GM19238 (cell line): Measurements from ENCODE around the gene GBE1.

Experiments used
- DNase-seq: peaks from one replicate; pipeline ENCODE4 v3.0.0; 2011; ENCODE audit warnings: low spot score; ENCODE audit not compliant: insufficient read length

Gene GBE1

DNA sequence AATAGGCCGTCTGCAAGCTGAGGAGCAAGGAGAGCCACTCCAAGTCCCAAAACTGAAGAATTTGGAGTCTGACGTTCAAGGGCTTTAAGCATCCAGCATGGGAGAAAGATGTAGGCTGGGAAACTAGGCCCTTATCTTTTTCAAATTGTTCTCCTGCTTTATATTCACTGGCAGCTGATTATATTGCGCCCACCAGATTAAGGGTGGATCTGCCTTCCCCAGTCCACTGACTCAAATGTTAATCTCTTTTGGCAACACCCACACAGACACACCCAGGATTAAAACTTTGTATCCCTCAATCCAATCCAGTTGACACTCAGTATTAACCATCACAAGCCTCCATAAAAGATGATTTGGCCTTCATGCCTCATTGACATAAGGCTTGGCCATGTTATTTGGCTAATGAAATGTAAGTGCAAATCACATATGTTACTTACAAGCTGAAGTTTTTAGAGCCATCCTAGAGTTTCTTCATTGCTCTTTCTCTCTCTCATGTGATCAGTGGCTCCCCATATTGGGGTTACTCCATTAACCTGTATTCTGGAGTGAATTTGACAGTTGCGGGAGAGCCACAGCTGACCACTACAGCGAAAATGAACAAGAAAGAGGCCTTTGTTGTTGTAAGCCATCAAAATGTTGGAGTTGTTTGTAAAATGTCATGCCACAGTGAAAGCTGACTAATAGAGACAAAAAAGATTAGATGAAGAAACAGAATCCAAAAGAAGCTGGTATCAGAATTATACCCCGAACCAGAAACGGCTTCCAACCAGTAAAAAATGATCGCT, 61.7 kb downstream of the GBE1 start:
- DNase-seq, result no peak

DNA sequence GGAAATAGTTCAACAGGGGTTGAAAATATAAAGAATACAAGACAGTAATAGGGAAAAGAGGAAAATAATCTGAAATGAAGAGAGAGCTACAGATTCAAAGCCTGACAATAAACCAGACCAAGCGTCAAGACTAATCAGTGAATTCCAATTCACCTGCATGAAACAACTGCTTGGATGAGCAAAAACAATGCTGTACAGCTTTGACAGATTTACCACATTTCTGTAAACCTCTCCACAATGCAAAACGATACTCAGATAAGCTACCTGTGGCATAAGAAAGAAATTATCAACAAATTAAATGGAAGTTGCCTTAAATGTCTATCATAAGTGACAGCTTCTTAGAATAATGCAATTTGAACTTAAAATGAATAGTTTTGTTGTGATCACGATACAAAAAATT, 65.4 kb downstream of the GBE1 start:
- no peak for DNase-seq

DNA sequence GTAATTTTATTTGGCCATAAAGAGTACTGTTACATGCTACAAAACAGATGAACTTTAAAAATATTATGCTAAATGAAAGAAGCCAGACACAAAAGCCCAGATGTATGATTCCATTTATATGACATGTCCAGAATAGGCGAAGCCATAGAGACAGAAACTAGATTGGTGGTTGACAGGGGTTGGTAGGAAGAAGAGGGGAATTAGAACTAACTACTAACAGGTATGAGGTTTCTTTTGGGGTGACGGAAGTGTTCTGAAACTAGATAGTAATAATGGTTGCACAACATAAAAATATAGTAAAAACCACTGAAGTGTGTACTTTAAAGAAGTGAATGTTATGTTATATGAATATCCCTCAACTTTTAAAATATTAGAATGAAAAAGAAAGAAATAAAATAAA, 66.1 kb downstream of the GBE1 start:
- DNase-seq, result no peak

DNA sequence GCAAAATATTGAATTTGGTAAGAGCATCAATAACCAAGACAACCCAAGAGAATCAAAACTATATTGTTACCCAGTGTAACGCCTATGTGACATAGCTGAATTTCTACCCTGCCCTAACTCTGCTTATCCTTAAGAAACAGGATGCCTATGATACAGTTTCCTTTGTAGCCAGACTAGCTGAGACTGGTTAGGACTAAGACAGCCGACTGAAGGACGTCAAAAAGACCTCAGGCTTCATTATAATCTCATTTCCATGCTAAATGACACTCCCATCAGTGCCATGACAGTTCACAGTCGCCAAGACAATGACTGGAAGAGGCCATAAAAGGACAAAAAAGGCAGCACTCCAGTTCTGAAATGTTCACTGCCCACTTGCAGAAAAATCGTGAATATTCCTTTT, 66.8 kb downstream of the GBE1 start:
- DNase-seq, result no peak

DNA sequence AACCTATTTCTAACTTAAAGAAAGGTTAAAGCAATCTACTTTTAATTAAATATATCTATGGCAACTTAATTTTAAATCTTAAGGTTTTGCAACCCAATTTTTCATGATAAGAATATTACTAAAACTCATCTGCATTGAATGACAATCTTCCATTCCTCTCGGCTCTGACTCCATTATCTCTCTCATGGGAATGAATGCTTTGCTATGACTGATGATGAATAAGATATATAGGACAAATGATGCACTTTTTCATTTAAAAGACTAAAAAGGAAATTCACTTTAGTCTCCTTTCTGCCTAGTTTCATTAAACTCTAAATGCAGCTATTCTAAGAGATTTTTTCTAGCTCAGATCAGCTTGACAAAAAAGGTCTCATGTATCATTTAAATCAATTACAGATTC, 68.7 kb downstream of the GBE1 start:
- DNase-seq, result no peak

DNA sequence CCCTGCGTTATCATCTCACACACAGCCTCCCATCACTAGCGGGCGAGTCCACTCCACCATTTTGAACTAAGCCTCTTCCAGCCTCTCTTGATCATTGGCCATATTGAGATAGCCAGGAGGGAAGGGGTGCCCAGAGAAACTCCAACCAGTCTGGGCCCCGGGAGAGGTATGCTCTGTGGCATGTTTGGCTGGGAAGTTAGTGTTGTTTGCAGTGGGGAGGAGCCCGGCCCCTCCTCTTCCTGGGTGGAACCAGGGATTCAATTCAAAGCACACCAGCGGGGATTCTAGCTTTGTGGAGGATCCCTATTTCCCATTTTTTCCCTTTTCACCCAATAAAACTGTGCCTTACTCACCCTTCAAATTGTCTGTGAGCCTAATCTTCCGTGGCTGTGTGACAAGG, 71.8 kb downstream of the GBE1 start:
- no peak for DNase-seq

DNA sequence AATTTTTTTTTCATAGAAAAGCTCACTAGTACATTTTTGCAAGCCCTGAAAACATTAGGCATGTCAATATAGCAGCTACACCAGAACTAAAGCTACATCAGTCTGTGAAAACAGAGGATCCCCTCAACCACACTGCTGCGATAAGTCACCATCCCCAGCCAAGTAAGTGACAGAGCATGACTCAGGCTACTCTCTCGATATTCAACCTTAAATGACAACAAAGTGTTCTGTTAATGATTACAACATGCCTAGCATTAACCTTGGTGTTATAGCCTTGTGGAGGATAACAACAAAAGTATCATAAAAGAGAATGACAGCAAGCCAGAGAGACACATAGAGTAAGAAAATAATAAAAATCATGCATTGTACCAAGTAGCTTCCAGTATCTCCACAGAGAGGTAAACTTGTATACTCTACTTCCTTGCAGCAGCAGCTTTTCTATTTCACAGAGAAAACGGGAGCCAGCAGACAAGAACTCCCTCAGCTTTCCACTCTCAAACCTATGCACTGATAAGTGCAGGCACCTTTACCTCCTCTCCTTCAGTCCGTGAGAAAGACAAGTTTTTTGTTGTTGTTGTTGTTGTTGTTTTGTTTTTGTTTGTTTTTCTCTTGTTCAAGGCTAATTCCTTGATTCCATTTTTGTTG, 76.6 kb downstream of the GBE1 start:
- no peak for DNase-seq

DNA sequence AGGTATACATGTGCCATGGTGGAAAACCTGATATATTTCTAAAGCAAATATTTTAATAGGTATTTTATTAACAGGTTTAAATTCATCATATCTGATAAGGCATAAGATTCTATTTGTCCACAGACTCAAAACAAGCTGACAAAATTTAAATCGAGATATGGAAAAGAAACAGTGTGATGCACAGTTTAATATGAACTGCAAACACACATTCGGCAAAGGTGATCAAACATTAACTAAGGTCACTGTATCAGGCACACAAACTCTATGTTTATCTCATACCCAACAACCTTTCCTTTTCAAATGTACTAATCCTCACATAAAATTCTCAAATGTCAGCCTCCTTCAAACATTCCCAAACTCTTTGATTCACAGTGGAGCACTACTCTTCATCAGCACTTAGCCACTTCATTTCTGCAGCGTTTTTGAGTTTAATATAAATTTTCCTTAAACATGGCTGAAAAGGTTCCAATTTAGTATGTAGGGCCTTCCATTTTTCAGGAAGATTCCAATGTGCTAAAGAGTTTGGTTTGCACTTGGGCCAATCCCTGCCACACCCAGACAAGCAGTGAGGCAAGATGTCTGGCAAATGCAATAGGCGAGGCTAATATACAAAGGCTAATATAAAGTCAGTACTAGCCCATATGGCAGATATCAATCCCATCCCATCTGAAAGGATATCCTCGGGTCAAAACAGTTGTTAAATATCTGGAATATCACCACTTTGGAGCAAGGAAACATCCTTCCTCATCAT, 84.6 kb downstream of the GBE1 start:
- no peak for DNase-seq

DNA sequence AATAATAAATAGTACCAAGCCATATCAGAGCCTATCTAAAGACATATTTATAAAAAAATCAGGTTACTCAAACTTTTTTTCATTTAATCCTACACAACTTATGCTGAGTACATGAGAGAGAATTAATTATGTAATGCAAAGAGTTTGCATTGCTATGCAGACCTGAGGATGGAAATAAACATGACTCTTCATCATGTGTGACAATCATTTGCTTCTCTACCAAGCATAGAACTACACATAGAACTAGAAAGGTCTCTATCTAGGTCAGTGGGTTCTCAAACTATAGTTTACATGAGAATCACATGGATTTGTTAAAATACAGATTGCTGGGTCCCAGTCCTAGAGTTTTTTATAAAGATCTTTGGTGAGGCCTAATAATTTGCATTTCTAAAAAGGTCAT, 86.8 kb downstream of the GBE1 start:
- no peak for DNase-seq

DNA sequence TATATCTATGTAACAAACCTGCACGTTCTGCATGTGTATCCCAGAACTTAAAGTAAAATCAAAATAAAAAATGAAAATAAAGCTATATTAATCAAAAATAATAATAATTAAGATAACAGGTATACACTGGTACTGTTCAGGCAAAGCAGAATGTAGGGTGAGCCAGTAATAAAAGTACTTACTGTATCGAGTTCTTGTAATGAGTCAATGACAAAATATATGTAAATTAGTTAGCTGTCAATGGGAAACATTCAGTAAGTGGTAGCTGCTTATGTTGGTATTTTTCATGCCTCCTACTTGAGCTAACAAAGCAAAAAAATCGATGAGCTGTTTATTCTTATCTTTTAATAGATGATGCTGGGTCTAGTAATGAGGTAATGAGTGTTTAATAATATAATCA, 93.2 kb downstream of the GBE1 start:
- no peak for DNase-seq

DNA sequence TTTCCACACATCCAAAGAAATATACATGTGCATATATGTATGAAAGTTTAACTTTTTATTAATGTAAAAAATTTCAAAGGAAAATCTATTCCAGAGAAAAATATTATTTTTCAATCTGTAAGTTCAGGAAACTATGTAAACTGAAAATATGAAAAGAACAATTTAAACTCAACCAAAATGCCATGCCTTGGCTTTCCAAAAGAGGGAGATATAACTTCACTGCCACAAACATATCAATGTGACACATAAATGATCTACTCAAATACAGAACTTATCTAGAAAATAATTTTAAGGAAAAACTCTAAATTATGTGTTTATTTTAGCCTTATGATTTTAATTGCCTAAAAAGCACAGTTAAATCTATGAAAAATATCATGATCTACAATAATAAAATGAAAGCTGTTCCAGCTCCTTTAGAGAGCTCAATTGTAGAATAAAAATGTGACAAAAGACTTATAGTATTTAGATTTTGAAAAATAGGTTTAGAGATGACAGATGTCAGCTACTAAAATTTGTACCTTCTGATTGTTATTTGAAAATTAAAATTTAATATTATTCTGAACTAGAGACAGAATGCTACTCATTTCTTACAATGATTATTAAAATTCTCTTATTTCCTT, 94.8 kb downstream of the GBE1 start:
- DNase-seq, result no peak

DNA sequence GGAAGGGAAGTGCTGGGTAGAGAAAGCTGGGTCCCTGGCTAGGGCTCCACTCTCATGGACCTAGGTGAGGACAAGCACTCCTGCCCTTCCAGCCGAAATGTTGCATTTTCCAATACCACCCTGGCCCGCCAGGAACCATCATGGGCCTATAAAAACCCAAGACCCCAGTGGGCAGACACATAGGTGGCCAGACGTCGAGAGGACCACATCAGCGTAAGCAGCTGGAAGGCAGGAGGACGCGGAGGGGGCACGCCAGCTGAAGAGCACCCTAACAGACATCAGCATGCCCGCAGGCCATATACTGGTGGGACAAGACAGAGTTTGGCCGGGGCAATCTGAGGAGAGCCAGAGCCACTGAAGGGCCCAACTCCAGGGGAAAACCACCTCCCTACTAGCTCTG, 98.3 kb downstream of the GBE1 start:
- no peak for DNase-seq

DNA sequence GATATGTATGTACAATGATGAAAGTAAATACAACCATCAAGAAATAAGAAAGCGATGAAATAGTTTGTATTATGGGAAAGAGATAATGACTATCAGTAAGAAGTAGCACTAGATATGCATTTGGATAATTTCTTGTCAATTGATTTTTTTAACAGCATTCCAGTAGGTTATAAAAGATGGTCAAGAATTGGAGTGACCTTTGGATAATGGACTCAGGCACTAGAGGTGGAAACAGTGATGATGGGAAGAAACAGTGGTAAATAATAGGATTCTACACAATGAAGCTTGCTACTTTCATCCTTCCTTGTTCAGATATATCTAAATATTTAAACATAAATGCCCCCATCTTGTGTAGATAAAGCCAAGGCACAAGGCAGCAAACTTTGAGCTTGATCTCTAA, 101.4 kb downstream of the GBE1 start:
- no peak for DNase-seq

DNA sequence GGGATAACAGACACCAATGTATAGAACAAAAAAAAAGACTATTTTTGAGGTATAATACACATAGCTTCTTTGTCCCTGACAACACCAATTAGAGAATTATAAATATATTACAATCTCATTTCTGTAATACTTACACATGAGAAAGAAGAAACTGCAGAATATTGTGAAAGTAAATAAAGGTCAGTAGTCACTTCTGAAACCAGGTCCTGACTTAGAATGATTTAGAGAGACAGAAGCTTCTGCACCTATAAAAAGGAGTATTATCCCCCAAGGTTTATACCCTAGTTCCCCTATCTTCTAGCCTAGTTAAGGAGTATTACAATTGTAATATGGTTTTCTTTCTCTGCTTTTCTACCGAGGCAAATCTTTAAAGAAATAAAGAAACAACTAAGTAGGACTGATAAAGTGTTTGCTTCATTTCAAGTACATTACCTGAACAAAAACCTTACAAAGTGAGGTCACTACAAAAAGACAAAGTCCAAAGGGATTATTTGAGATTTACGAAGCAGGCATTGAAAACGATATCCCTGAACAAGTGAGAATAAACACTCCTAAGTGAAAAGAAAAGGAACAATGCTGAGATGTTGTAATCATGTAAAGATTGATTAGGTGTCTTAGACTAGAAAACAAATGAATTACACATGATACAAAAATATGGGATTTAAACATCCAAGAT, 103.0 kb downstream of the GBE1 start:
- no peak for DNase-seq

DNA sequence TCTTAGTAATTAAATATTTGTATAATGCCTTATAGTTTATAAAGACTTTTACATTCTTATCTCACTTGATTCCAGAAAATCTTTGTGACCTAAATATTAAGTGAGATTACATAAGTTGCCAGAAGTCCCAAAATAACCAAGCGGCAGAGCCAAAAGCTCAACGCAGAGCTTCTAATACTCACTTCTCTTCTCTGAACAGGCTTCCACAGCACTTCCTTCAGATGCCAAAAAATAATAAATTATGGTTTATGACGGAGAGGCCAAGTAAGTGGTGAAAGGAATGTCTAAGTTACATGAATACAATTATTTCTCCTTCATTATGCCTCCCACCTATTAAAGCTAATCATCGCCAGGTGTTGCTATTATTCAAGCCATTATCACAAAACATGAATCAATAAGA, 110.3 kb downstream of the GBE1 start:
- DNase-seq, result no peak

DNA sequence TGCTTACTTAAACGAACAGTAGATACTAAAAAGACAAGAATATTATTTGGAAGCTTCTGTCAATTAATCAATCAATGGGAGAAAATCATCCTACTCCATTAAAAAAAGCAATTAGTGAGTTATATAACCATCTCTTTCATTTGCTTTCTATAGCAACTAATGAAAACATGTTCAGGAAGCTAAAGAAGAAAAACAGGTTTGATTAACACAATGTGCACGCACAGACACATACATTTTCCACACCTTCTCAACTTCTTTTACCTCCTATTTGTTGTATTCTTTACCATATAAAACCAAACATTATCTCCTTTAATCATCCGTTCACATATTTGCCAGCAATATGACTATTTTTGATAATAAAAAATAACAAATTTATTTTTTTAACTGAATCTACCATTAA, 111.3 kb downstream of the GBE1 start:
- no peak for DNase-seq

DNA sequence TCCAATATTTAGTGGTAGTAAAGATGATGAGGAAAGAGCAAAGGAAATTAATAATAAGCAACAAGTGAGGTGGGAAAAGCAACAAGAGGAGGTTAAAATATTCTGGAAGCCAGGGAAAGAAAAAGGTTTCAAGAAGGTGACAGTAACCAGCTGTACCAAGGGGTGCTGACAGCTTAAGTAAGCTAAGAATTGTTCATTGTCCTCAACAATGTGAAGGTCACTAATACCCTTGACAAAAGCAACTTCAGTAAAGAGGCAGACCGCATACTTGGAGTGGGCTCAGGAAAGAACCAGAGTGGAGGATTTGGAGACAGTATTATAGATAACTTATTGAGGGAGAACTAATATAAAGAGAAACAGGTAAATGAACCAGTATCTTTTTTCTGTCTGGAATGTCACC, 116.2 kb downstream of the GBE1 start:
- DNase-seq, result no peak

DNA sequence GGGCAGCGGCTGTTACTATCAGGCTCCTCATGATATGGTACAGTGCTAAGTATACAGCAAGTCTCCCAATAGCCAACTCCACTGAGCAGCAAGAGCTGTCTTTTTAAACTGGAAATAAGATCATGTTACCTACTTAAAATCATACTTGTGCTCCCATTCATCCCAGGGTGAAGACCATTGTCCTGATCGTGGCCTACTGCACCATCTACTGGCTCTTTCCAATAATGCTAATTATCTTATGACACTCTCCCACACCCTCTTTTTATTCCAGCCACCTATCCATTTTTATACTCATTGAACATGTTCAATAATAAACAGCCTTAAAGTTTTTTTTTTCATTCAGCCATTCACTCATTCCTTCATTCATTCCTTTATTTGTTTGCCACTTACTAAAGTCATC, 117.7 kb downstream of the GBE1 start:
- no peak for DNase-seq

DNA sequence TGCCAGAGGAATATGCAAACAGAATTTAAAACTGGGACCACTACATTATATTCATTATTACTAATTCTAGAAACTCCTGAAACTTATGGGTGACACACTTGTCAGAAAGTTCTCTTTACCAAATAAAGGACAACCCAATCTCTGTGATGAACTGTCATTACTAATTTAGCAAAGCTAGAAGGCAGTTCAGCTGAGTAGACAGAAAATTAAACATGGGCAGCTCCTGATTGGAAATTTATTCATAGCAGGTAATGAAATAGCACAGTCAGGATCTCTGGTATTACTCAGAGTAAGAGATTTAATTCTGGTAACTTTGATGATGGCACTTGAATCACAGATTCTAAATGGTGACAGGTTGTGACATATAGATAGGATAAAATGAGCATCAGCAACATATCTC, 123.0 kb downstream of the GBE1 start:
- no peak for DNase-seq

DNA sequence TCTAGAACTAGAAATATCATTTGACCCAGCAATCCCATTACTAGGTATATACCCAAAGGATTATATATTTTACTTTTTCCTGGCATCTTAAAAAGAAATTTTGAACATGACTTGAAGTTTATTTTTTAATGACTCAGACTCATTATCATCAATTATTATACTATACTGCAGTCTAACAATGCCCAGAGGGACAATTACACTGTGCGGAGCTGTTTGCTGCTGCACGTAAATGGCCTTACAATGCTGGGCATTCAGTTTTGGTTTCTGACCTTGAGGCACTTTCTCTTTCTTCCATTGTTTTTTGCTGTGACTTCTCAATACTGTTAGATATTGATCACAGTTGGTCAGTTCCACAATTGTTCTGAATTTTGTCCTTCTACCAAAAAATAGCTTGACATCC, 128.8 kb downstream of the GBE1 start:
- no peak for DNase-seq

DNA sequence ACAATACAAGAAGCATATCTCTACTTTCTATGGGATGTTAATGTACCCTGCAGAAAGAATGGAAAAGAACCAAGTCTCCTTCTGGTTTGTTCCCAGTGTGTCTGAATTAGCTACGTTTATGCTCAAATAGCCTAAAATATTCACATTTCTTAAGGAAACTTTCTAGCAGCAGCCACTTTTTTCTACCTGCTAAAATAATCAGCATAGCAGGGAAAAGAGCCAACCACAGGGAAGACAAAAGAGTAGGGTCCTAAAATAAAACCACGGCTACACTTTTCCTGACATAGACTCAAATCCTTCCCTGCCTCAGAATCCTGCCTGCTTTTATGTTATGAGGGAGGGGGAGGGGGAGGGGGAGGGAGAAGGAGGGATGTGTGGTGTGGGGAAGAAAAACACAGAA, 136.7 kb downstream of the GBE1 start:
- no peak for DNase-seq

DNA sequence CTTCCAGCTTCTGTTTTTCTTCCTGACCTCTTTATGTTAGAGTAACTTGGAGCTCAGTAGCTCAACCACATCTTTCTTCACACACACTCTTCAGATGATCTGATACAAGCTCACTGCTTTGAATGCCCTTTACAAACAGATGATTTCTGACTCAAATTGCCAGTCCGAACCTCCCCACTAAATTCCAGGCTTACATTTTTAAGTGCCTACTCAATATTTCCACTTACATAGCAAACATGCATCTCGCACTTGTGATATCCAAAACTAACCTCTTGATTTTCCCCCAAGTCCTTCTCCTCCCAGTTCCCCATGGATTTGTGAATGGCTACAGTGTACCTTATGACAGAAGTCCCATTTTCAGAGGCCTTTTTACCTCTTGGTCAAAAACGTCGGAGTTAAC, 139.1 kb downstream of the GBE1 start:
- no peak for DNase-seq
